GM19099 (cell line): ENCODE data around the gene WDHD1.

Experiments
- POLR2A ChIP-seq: IDR thresholded peaks from 3 replicates; pipeline ENCODE4 v1.6.1; 2011; ENCODE audit warnings: low read depth; ENCODE audit not compliant: insufficient read length; ENCODE audit errors: extremely low read depth

The WDHD1 gene

GRCh38 chr14:55052269-55052930 lies 25.5 kb upstream of the WDHD1 start:
- TF ChIP-seq POLR2A: no peak

- TF ChIP-seq POLR2A: peak; percentile 99
Observed at GRCh38 chr14:55051423-55052268, 24.7 kb upstream of the WDHD1 start, which contains the start of gene MAPK1IP1L. Gene MAPK1IP1L, plus strand, starts transcription at chr14:55051647. Its CDS starts 10,037 bp downstream, at chr14:55061684.

GRCh38 chr14:55051165-55051422 lies 24.2 kb upstream of the WDHD1 start:
- no peak for TF ChIP-seq POLR2A

GRCh38 chr14:55048900-55049436 lies 22.1 kb upstream of the WDHD1 start:
- no peak for TF ChIP-seq POLR2A

GRCh38 chr14:55047301-55048053 lies 20.6 kb upstream of the WDHD1 start:
- no peak for TF ChIP-seq POLR2A

- no peak for TF ChIP-seq POLR2A
Observed at GRCh38 chr14:55045087-55045486, 18.2 kb upstream of the WDHD1 start.

- no peak for TF ChIP-seq POLR2A
Observed at GRCh38 chr14:55043528-55043927, 16.6 kb upstream of the WDHD1 start.

- no peak for TF ChIP-seq POLR2A
Observed at GRCh38 chr14:55038708-55039107, 11.8 kb upstream of the WDHD1 start.

- TF ChIP-seq POLR2A: no peak
Observed at GRCh38 chr14:55031190-55031589, 4.3 kb upstream of the WDHD1 start.

GRCh38 chr14:55028476-55028875 lies 1.6 kb upstream of the WDHD1 start:
- no peak for TF ChIP-seq POLR2A

- TF ChIP-seq POLR2A: no peak
Observed at GRCh38 chr14:55028066-55028465, 1.2 kb upstream of the WDHD1 start.

- TF ChIP-seq POLR2A: no peak
Observed at GRCh38 chr14:55026441-55026792, 482 bp downstream of the WDHD1 start.

GRCh38 chr14:55025948-55026347 lies 951 bp downstream of the WDHD1 start:
- TF ChIP-seq POLR2A: no peak

GRCh38 chr14:55019968-55020554 lies 6.8 kb downstream of the WDHD1 start:
- no peak for TF ChIP-seq POLR2A

- no peak for TF ChIP-seq POLR2A
Observed at GRCh38 chr14:55015006-55015405, 11.9 kb downstream of the WDHD1 start.

- no peak for TF ChIP-seq POLR2A
Observed at GRCh38 chr14:55005071-55005470, 21.8 kb downstream of the WDHD1 start.

- no peak for TF ChIP-seq POLR2A
Observed at GRCh38 chr14:55000381-55000780, 26.5 kb downstream of the WDHD1 start.
